ENCODE data around the gene RBM4.

DNA sequence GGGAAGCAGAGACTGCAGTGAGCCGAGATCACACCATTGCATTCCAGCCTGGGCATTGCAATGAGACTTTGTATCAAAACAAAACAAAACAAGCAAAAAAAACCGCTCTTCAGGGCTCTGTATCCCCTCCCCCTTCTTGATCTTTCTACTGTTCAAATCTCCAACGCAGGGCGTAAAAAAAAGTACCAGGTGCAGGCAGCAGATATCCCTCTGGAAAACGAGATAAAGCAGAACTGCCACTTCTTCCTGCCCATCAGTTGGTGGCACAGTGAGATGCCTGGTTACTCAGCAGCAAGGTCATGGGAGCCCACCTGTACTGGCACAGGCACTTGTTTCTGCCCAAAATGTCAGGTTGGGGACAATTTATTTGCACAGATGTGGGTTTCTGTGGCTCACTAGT is 34.3 kb upstream of the RBM4 start:
- TF ChIP-seq, protein P1, sequence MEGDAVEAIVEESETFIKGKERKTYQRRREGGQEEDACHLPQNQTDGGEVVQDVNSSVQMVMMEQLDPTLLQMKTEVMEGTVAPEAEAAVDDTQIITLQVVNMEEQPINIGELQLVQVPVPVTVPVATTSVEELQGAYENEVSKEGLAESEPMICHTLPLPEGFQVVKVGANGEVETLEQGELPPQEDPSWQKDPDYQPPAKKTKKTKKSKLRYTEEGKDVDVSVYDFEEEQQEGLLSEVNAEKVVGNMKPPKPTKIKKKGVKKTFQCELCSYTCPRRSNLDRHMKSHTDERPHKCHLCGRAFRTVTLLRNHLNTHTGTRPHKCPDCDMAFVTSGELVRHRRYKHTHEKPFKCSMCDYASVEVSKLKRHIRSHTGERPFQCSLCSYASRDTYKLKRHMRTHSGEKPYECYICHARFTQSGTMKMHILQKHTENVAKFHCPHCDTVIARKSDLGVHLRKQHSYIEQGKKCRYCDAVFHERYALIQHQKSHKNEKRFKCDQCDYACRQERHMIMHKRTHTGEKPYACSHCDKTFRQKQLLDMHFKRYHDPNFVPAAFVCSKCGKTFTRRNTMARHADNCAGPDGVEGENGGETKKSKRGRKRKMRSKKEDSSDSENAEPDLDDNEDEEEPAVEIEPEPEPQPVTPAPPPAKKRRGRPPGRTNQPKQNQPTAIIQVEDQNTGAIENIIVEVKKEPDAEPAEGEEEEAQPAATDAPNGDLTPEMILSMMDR (IDR thresholded peaks at IDR 0.05), result no peak
- no peak for TF ChIP-seq POLR2A (IDR thresholded peaks at IDR 0.05)
- TF ChIP-seq POLR2AphosphoS5 (IDR thresholded peaks at IDR 0.05), result no peak

Measured in sigmoid colon (tissue), 4 donors.